ENCODE measurements around the gene ATP10A. TPM values are rescaled to one million over a fixed set of nuclear protein-coding genes. Genes with fewer than 3 reads are reported as not detected.
"Not testable (repeated sequence)": the region's sequence is repeated elsewhere in the genome, so short reads cannot be mapped to it uniquely, and the experiment has no call there.

The ATP10A gene
- total RNA-seq, 1 experiment from 2014 or later = not detected

DNA sequence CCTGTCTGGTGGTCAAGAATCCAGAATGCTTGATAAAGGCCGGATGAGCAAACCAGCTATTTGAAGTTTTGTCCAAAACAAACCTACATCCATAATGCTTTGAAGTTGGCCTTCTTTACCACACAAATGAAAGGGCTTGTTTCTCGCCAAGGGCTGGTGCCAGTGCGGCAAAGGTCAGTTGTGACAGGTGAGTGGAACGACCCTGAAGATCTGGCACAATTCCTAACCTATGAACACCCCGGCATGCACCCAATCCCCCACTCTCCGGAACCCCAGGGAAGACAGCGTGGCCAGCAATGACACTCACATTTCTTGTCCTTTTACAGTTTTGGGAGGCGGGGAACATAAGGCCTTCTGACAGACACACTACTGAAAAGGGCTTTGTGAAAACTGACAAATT is 90.6 kb downstream of the ATP10A start:
- ChIA-PET POLR2A (no interaction called here), CTCF (no interaction called here)
- H3K27me3 ChIP-seq (replicated peaks; ENCODE audit: control insufficient read depth, insufficient read depth, low read length) = no peaks in the 10 kb centered on the region
- BruUV-seq (replicated peaks) = no TSS peak
- Mint-ChIP-seq H3K36me3 (ENCODE audit: insufficient read depth, unreplicated experiment) (no peaks in the 10 kb centered on the region), H3K27me3 (ENCODE audit: insufficient read depth, unreplicated experiment) (no peaks in the 10 kb centered on the region), H3K9me3 (ENCODE audit: unreplicated experiment) (no peaks in the 10 kb centered on the region), H3K4me3 (ENCODE audit: unreplicated experiment) (no peak overlapping the region), H3K4me1 (ENCODE audit: low read depth, unreplicated experiment) (peaks cover 14% of the 10 kb centered on the region), H3K27ac (ENCODE audit: unreplicated experiment) (no peak overlapping the region)
- no peak for TF ChIP-seq CTCF (IDR thresholded peaks at IDR 0.05; ENCODE audit: insufficient read depth in 1 of 2, low read depth in 1 of 2, low read length in 1 of 2, severe bottlenecking in 1 of 2, unreplicated experiment in 1 of 2)
- intact Hi-C loops (cut with micrococcal nuclease; ENCODE audit: unreplicated experiment) = no loop called here
- H3K4me1 ChIP-seq = 0 out of 2 replicates have a peak, but pooled peaks cover 5% of the 10 kb centered on the region
- peak in 1 of 2 experiments; percentile 2 for DNase-seq
- H3K36me3 ChIP-seq (ENCODE audit: control insufficient read depth, insufficient read depth, low read length) = no peaks in the 10 kb centered on the region
- no peaks in the 10 kb centered on the region for H3K9me3 ChIP-seq
- H3K4me3 ChIP-seq (ENCODE audit: low read depth, low read length) = no peak overlapping the region

DNA sequence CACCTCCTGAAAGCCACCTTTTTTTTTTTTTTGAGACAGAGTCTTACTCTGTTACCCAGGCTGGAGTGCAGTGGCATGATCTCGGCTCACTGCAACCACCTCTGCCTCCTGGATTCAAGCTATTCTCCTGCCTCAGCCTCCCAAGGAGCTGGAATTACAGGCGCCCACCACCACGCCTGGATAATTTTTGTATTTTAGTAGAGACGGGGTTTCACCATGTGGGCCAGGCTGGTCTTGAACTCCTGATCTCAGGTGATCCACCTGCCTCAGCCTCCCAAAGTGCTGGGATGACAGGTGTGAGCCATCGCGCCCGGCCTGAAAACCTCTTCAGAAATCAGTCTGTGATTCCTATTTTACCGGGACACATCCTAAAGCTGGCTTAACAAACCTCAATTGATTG is 91.4 kb downstream of the ATP10A start:
- H3K9me3 Mint-ChIP-seq (ENCODE audit: unreplicated experiment); H3K27me3 Mint-ChIP-seq (ENCODE audit: insufficient read depth, unreplicated experiment); BruUV-seq (replicated peaks); intact Hi-C loops (cut with micrococcal nuclease; ENCODE audit: unreplicated experiment); H3K36me3 ChIP-seq (ENCODE audit: control insufficient read depth, insufficient read depth, low read length); POLR2A ChIA-PET; H3K4me3 Mint-ChIP-seq (ENCODE audit: unreplicated experiment); H3K27me3 ChIP-seq (replicated peaks; ENCODE audit: control insufficient read depth, insufficient read depth, low read length); H3K36me3 Mint-ChIP-seq (ENCODE audit: insufficient read depth, unreplicated experiment); H3K27ac Mint-ChIP-seq (ENCODE audit: unreplicated experiment); H3K4me3 ChIP-seq (ENCODE audit: low read depth, low read length); CTCF ChIA-PET; H3K9me3 ChIP-seq; H3K4me1 ChIP-seq: not testable (repeated sequence)
- DNase-seq = peak in 1 of 2 experiments; percentile 4
- H3K4me1 Mint-ChIP-seq (ENCODE audit: low read depth, unreplicated experiment) = peaks cover 14% of the 10 kb centered on the region

DNA sequence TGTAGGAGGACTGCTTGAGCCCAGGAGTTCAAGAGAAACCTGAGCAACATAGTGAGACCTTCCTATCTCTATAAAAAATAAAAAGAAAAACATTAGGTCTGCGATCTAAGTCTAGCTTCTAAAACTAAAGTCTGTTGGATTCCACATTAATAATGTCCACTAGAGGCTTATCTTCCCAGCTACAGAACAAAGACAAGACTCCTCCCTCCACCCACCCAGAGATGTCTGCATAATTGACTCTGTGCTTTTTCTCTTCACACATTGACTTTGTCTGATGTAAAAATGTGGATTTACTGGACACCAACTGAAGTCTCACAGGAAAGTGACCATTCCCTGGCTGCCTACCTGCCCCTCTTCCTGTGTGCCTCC is 91.8 kb downstream of the ATP10A start:
- no peak overlapping the region for H3K27ac Mint-ChIP-seq (ENCODE audit: unreplicated experiment)
- H3K4me1 ChIP-seq = 0 out of 2 replicates have a peak, but pooled peaks cover 5% of the 10 kb centered on the region
- DNase-seq = no peak
- no peaks in the 10 kb centered on the region for H3K9me3 Mint-ChIP-seq (ENCODE audit: unreplicated experiment)
- intact Hi-C loops (cut with micrococcal nuclease; ENCODE audit: unreplicated experiment) = no loop called here
- no peaks in the 10 kb centered on the region for H3K27me3 ChIP-seq (replicated peaks; ENCODE audit: control insufficient read depth, insufficient read depth, low read length)
- no peak overlapping the region for H3K4me3 Mint-ChIP-seq (ENCODE audit: unreplicated experiment)
- POLR2A ChIA-PET = no interaction called here
- no peaks in the 10 kb centered on the region for H3K36me3 Mint-ChIP-seq (ENCODE audit: insufficient read depth, unreplicated experiment)
- H3K4me3 ChIP-seq (ENCODE audit: low read depth, low read length) = no peak overlapping the region
- no peaks in the 10 kb centered on the region for H3K9me3 ChIP-seq
- no peaks in the 10 kb centered on the region for H3K36me3 ChIP-seq (ENCODE audit: control insufficient read depth, insufficient read depth, low read length)
- peaks cover 14% of the 10 kb centered on the region for H3K4me1 Mint-ChIP-seq (ENCODE audit: low read depth, unreplicated experiment)
- no TSS peak for BruUV-seq (replicated peaks)
- no peaks in the 10 kb centered on the region for H3K27me3 Mint-ChIP-seq (ENCODE audit: insufficient read depth, unreplicated experiment)
- CTCF ChIA-PET = no interaction called here
- TF ChIP-seq CTCF (IDR thresholded peaks at IDR 0.05; ENCODE audit: insufficient read depth in 1 of 2, low read depth in 1 of 2, low read length in 1 of 2, severe bottlenecking in 1 of 2, unreplicated experiment in 1 of 2) = no peak

Measured in Caco-2 (cell line).